T follicular helper cell (primary cell): ENCODE data around the gene SPATA20.

Experiments used
- DNase-seq: peaks from one replicate; pipeline ENCODE4 v3.0.0-alpha.2; 2020; ENCODE audit warnings: low read depth

SPATA20 gene

GRCh38 chr17:50519141-50519834, 27.7 kb upstream of the SPATA20 start:
- DNase-seq: no peak

- DNase-seq: no peak
Measured at GRCh38 chr17:50520483-50520882, 26.5 kb upstream of the SPATA20 start.

- no peak for DNase-seq
Measured at GRCh38 chr17:50521514-50521913, 25.5 kb upstream of the SPATA20 start.

GRCh38 chr17:50522766-50523165, 24.2 kb upstream of the SPATA20 start:
- no peak for DNase-seq

DNA sequence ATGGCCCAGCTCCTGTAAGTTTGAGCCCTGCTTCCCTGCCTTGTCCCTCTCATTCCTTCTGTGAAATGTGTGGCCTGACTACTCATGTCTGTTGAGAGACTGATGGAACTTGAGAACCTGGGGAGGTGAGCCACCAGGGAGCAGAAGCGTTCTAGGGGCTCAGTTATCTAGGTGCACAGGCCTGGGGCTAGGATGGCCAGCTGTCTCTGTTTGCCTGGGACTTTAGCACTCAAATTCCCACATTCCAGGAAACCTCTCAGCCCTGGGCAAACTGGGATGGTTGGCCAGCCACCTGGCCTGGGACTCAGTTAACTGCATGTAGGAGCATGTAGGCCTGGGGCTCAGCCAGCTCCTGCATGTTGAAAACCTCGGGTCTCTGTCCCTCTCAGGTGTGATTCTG, 23.8 kb upstream of the SPATA20 start:
- no peak for DNase-seq

DNA sequence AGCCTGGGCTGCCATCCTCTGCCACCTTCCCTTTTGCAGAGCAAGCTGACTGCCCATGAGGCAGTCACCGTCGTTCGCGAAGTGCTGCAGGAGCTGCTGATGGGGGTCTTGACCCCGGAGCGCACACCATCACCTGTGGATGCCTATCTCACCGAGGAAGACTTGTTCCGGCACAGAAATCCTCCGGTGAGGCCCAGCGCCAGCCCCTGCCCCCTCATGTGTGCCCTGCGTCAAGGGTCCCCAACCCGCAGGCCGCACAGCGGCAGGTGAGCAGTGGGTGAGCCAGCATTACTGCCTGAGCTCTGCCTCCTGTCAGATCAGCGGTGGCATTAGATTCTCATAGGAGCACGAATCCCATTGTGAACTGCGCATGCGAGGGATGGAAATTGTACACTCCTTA, 22.1 kb upstream of the SPATA20 start:
- no peak for DNase-seq

- DNase-seq: no peak
Measured at GRCh38 chr17:50527155-50527762, 19.7 kb upstream of the SPATA20 start.

- DNase-seq: no peak
Measured at GRCh38 chr17:50527949-50528474, 19.0 kb upstream of the SPATA20 start.

DNA sequence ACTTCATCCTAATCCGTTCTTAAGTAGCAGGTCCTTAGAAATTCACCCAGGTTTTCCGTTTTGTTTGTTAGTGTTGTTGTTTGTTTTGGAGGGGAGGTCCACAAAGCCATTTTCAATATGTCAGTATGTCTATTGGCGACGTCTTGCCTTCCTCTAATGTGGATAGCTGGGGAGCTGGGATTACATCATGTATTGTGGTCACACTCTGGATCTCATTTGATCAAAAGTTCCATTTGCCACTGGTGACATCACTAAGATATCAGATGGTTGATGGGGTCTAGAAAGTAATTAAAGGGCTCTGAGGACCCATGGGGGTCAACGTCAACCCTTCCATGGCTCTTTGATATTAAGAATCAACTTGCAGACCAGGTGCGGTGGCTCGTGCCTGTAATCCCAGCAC, 17.1 kb upstream of the SPATA20 start:
- DNase-seq: no peak

GRCh38 chr17:50531428-50532025, 15.4 kb upstream of the SPATA20 start:
- no peak for DNase-seq

DNA sequence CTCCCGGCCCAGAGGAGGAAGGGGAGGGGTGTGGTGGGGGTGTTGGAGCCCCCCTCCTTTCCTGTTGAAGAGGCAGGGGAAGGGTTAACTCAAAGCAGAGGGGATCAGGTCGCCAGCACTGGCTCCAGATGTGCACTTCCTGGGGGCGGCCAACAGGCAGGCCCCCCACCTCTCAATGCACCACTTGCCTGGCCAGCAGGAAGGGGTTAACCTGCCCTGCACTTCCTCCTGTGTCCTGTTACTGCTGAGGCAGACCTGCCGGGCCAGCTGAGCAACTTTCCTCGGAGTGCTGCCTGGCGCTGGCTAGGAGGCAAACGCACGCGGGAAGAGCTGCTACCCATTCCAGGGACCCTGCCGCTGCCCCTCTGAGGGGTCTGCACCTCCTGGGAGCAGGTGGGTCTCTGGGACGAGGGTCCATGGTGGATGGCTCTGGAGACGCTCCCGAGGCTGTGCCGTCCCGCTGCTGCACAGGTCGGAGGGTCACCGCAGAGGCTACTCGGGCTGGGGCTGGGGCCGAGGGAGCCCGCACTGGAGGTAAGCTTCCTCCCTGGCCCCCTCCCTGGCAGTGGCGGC, 14.4 kb upstream of the SPATA20 start, which contains the start of gene EPN3:
TSS of gene EPN3 (plus strand) at position 284 of the 573 bp plus-strand sequence. CDS start 3,822 bp downstream, outside the sequence.
- no peak for DNase-seq

DNA sequence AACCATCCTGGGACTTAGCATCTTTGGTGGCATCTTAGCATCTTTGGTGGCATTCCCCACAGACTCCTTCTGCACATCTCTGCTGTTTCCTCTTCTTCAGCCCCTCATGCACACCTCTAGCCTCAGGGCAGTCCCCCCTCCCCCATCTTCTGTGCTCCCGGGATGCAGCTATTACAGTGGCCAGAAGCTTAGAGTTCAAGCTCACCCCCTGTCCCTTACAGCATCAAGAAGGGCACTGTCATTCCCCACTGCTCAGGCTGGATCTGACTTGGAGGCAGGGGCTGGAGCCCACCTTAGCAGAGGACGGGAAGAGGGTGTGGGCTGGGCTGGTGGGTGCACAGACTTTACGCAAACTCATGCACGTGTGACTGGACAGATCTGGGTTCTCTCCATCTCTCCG, 13.8 kb upstream of the SPATA20 start:
- no peak for DNase-seq

DNA sequence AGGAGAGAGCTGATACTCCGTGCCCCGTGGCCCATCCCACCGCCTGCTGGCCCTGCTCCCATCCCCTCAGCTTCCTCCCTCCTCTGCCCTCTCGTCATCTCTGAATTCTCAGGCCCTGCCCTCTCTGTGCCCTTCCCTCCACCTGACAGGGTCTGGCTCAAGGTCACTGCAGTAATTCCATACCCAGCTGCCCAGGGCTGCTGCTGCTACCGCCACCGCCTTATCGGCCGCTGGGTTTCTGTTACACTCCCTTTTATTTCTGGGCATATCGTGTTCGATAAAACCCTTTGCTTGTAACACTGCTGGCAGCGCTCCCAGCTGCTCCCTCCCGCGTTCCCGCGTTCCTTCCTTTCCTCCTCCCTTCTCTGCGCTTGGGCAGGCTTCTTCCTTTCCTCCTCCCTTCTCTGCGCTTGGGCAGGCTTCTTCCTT, 13.2 kb upstream of the SPATA20 start:
- no peak for DNase-seq

GRCh38 chr17:50534222-50534978, 12.6 kb upstream of the SPATA20 start:
- no peak for DNase-seq

- DNase-seq: no peak
Measured at GRCh38 chr17:50534979-50535326, 12.0 kb upstream of the SPATA20 start.

- DNase-seq: no peak
Measured at GRCh38 chr17:50535407-50535806, 11.6 kb upstream of the SPATA20 start.

DNA sequence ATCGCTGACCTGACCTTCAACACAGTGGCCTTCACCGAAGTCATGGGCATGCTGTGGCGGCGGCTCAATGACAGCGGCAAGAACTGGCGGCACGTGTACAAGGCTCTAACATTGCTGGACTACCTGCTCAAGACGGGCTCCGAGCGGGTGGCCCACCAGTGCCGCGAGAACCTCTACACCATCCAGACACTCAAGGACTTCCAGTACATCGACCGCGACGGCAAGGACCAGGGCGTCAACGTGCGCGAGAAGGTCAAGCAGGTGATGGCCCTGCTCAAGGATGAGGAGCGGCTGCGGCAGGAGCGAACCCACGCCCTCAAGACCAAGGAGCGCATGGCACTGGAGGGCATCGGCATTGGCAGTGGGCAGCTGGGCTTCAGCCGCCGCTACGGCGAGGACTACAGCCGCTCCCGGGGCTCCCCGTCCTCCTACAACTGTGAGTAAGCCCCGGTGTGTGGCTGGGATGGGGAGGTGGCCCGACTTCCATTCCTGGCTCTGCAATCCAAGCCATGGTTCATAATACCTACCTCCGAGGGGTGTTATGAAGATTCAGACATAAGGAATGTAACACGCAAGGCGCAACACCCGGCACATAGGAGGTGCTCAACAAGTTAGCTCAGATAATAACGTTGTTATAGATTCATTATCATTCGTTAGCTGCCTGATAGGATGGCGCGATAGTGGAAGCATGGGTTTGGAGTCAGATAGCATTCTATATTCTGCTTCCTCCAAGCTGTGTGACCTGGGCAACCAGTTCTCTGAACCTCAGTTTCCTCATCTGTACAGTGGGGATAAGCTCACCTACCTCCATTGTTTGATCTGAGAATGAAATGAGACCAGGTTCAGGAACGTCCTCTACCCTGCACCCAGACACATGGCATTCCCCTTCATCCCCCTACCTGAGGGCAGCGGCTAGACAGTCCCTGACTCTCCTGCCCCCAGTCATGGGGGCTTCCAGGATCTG, 10.0 kb upstream of the SPATA20 start:
- no peak for DNase-seq

- DNase-seq: no peak
Measured at GRCh38 chr17:50537721-50538548, 9.0 kb upstream of the SPATA20 start.

GRCh38 chr17:50538549-50539410, 8.2 kb upstream of the SPATA20 start:
- DNase-seq: no peak
